Spleen (tissue), 11 donors: ENCODE results near the gene FGF19. TPM values are rescaled to one million over a fixed set of nuclear protein-coding genes. Genes with fewer than 3 reads are reported as not detected.

Source experiments
- DNase-seq: peaks from one replicate; pipeline ENCODE4 v3.0.0-alpha.2; 2020
- H3K27ac ChIP-seq, 8 donors: fragments of 200-600 bp; sonication (generic) in 7 of 8; 1 replicate in 4 of 8; 2 replicates in 4 of 8; pipeline versions ENCODE4 v1.5.0 to v1.8.0; 2016 to 2021; ENCODE audit warnings: inconsistent platforms in 4 of 8, mild to moderate bottlenecking in 4 of 8, moderate library complexity in 1 of 8
- H3K27me3 ChIP-seq, 7 donors: fragments of 200-600 bp; sonication (generic) in 6 of 7; replicated peaks in 1 of 7; 1 replicate in 4 of 7; 2 replicates in 3 of 7; pipeline versions ENCODE4 v1.5.0 to v1.8.0; 2016 to 2021; ENCODE audit warnings: inconsistent platforms in 3 of 7, mild to moderate bottlenecking in 1 of 7
- H3K36me3 ChIP-seq, 6 donors: fragments of 200-600 bp; sonication (generic) in 5 of 6; 1 replicate in 4 of 6; 2 replicates in 2 of 6; pipeline versions ENCODE4 v1.5.0 to v1.8.0; 2016 to 2021; ENCODE audit warnings: inconsistent platforms in 2 of 6
- H3K4me1 ChIP-seq, 6 donors: fragments of 200-600 bp; sonication (generic) in 5 of 6; 1 replicate in 3 of 6; 2 replicates in 3 of 6; pipeline versions ENCODE4 v1.5.0 to v1.8.0; 2016 to 2021; ENCODE audit warnings: inconsistent platforms in 3 of 6
- H3K4me3 ChIP-seq, 8 donors: fragments of 200-600 bp; sonication (generic) in 7 of 8; 1 replicate in 4 of 8; 2 replicates in 4 of 8; pipeline versions ENCODE4 v1.5.0 to v1.8.0; 2016 to 2021; ENCODE audit warnings: inconsistent platforms in 4 of 8, mild to moderate bottlenecking in 4 of 8, moderate library complexity in 2 of 8
- H3K9me3 ChIP-seq, 8 donors: fragments of 200-600 bp; sonication (generic) in 7 of 8; 1 replicate in 4 of 8; 2 replicates in 4 of 8; pipeline versions ENCODE4 v1.5.0 to v1.8.0; 2016 to 2021; ENCODE audit warnings: inconsistent platforms in 4 of 8
- POLR2A ChIP-seq, 3 donors: fragments of 450-650 bp; IDR thresholded peaks; one replicate each; pipeline ENCODE4 v1.5.1; 2017; ENCODE audit warnings: antibody characterized with exemption in 3 of 3, mild to moderate bottlenecking in 1 of 3
- POLR2AphosphoS5 ChIP-seq, 3 donors: sonication (generic); formaldehyde crosslinking; IDR thresholded peaks; one replicate each; pipeline ENCODE4 v1.5.1; 2017; ENCODE audit warnings: antibody characterized with exemption in 3 of 3
- whole genome bisulfite sequencing, 5 donors: extraction: QIAGEN DNeasy Blood & Tissue Kit in 3 of 5; methylation state at CpG; one replicate each; pipeline versions ENCODE4 v1.1.5 to v1.1.7; 2013 to 2018; 5-methylcytosine and 5-hydroxymethylcytosine counted together
- intact Hi-C: fragments of 100-400 bp; cut with DNase I; formaldehyde crosslinking; loops from one replicate; pipeline ENCODE4 v1.15.0; 2023; ENCODE audit warnings: low total_unique reads
- polyA plus RNA-seq, 3 donors: library from polyadenylated mRNA; stranded (reverse); fragments of 200-250 nt; gene quantifications; one replicate each; pipeline ENCODE4 v1.2.1, GENCODE V29; 2013
- total RNA-seq, 7 donors: library from RNA; depleted of rRNA in 3 of 7; stranded (reverse); fragments of >200 nt in 3 of 7; fragmentation: NEBNext Ultra II Directional in 4 of 7; extraction: Animal tissue kit (Norgen Biotek cat#: 25700) in 4 of 7; gene quantifications; one replicate each; pipeline versions ENCODE4 v1.1.0 to v1.2.1, GENCODE V29; 2016 to 2021
- TF ChIP-seq, protein P1 (sequence below), 11 experiments: fragments of 200-600 bp in 7 of 11; fragments of 450-650 bp in 4 of 11; sonication (generic) in 4 of 11; IDR thresholded peaks in 8 of 11; conservative IDR thresholded peaks in 3 of 11; 1 replicate in 7 of 11; 2 replicates in 4 of 11; pipeline versions ENCODE4 v1.4.0 to v1.8.0; 2016 to 2021; ENCODE audit warnings: antibody characterized with exemption in 11 of 11, inconsistent platforms in 4 of 11, mild to moderate bottlenecking in 1 of 11
- donor health status: healthy with polysubstance abuse.
- donor health status: DM: no; HTN: no; CAD: no; lungs with moderate emphysema.
- donor health status: DM: no; HTN: no; CAD: no.
- donor health status: Bipolar disorder and iron deficiency.
- donor health status: healthy.
- donor health status: DM: no; HTN: no; CAD: no.
- donor health status: DM: yes; HTN: yes; CAD: no.

FGF19 gene
- total and polyA plus RNA-seq, 10 donors, result not detected

DNA sequence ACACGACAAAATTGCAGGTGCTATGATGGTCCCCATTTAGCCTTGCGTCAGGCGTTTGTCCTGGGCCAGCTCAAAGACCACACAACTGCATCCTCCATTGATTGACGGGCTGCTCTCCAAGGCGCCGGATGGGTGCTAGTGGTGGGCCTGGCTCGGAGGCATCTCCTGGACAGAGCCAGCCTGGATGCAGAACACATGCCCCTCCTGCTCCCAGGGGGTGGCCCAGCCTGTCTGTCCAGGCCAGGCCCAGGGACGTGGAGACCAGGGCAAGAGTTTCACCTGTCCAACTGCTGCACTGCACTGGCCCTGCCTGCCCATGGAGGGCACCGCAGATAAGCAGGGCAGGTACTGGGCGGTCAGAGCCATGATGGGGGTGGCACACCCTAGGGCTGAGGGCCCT is 23.4 kb upstream of the FGF19 start:
- H3K27me3 ChIP-seq, result peaks cover 0 to 93% (median 13%) of the 10 kb centered on the region in 7 donors
- no peak overlapping the region for H3K27ac ChIP-seq
- 82 to 89% (median 86%) methylated on average over 5 to 10 of the region's 10 CpGs for WGBS, 5 donors
- TF ChIP-seq POLR2AphosphoS5 (IDR thresholded peaks at IDR 0.05), result no peak
- no peak for TF ChIP-seq POLR2A (IDR thresholded peaks at IDR 0.05)
- TF ChIP-seq, protein P1, sequence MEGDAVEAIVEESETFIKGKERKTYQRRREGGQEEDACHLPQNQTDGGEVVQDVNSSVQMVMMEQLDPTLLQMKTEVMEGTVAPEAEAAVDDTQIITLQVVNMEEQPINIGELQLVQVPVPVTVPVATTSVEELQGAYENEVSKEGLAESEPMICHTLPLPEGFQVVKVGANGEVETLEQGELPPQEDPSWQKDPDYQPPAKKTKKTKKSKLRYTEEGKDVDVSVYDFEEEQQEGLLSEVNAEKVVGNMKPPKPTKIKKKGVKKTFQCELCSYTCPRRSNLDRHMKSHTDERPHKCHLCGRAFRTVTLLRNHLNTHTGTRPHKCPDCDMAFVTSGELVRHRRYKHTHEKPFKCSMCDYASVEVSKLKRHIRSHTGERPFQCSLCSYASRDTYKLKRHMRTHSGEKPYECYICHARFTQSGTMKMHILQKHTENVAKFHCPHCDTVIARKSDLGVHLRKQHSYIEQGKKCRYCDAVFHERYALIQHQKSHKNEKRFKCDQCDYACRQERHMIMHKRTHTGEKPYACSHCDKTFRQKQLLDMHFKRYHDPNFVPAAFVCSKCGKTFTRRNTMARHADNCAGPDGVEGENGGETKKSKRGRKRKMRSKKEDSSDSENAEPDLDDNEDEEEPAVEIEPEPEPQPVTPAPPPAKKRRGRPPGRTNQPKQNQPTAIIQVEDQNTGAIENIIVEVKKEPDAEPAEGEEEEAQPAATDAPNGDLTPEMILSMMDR (IDR thresholded peaks at IDR 0.05 in 8 of 11, conservative IDR thresholded peaks at IDR 0.05 in 3 of 11), result no peak
- no peak overlapping the region for H3K4me3 ChIP-seq
- no peaks in the 10 kb centered on the region for H3K9me3 ChIP-seq
- H3K4me1 ChIP-seq, result no peaks in the 10 kb centered on the region
- H3K36me3 ChIP-seq, result no peaks in the 10 kb centered on the region
- intact Hi-C loops, result no loop called here
- DNase-seq, result no peak

DNA sequence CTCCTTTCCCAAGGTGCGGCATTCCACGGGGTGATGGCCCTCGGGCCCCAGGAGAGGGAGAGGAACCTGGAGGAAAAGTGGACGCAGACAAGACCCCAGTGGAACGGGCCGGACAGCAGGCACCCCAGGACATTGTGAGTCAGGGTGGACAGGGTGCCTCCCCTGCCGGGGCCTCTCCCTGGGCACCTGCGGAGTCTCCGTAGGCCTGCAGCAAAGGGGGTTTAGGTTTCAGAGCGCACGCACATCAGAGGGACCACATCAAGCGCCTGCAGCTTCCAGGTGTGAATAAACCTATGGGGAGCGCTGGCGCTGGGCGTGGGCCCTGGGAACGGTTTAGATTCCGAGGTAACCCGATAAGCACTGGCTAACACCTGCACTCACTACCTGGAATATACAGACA is 22.7 kb upstream of the FGF19 start:
- no peaks in the 10 kb centered on the region for H3K36me3 ChIP-seq
- H3K4me3 ChIP-seq, result no peak overlapping the region
- H3K9me3 ChIP-seq, result no peaks in the 10 kb centered on the region
- no peak overlapping the region for H3K27ac ChIP-seq
- no peaks in the 10 kb centered on the region for H3K4me1 ChIP-seq
- DNase-seq, result no peak
- intact Hi-C loops, result no loop called here
- peaks cover 0 to 93% (median 20%) of the 10 kb centered on the region in 7 donors for H3K27me3 ChIP-seq
- 49 to 62% (median 54%) methylated on average over 9 to 18 of the region's 18 CpGs for WGBS, 5 donors
- TF ChIP-seq POLR2AphosphoS5 (IDR thresholded peaks at IDR 0.05) (no peak), POLR2A (IDR thresholded peaks at IDR 0.05) (no peak)
- TF ChIP-seq, protein P1 (IDR thresholded peaks at IDR 0.05 in 8 of 11, conservative IDR thresholded peaks at IDR 0.05 in 3 of 11), result no peak

DNA sequence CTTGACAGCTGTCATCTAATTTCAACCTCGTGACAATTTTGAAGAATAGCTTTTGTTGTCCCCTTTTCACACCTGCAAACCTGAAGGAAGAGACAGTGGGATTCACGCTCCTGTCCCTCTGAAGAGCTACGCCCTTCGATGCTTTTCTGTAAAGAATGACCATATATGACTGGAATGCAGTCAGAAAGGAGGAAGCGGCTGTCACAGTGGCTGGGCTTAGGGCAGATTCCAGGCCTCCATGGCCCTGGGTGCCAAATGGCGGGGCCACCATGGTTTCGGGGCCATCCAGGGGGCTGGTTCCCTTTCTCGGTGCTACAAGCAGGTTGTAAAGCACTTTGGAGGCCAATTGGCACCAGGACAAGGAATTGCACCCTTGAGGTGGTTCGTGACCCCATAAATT is 22.2 kb upstream of the FGF19 start:
- Histone ChIP-seq H3K4me1 (no peaks in the 10 kb centered on the region), H3K27me3 (peaks cover 0 to 93% (median 23%) of the 10 kb centered on the region in 7 donors), H3K36me3 (no peaks in the 10 kb centered on the region), H3K9me3 (no peaks in the 10 kb centered on the region), H3K4me3 (no peak overlapping the region), H3K27ac (no peak overlapping the region)
- TF ChIP-seq POLR2A (IDR thresholded peaks at IDR 0.05) (no peak), POLR2AphosphoS5 (IDR thresholded peaks at IDR 0.05) (no peak)
- TF ChIP-seq, protein P1 (IDR thresholded peaks at IDR 0.05 in 8 of 11, conservative IDR thresholded peaks at IDR 0.05 in 3 of 11), result no peak
- intact Hi-C loops, result no loop called here
- 35 to 45% (median 40%) methylated on average over 7 to 9 of the region's 9 CpGs for WGBS, 5 donors
- no peak for DNase-seq

DNA sequence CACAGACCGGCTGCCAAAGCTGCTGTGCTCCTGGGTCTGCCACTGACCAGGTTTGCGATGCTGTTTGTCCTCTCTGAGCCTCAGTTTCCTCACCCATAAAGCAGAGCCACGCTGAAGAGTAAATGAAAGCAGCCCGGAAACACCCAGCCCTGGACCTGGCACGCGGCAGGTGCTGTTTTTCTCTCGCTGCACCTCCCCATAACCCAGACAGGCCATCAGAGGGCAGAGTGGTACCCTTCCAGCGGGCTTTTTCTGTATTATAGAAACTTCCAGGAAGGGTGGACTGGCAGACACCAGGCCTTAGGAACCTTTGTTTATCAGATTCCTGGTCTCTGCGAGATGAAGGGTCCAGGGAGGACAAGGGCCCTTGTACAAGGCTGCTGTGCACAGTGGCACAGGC is 17.9 kb upstream of the FGF19 start:
- WGBS, 5 donors, result 31 to 43% (median 38%) methylated on average over 9 of the region's 9 CpGs
- no peak for TF ChIP-seq POLR2A (IDR thresholded peaks at IDR 0.05)
- TF ChIP-seq, protein P1 (IDR thresholded peaks at IDR 0.05 in 8 of 11, conservative IDR thresholded peaks at IDR 0.05 in 3 of 11), result no peak
- TF ChIP-seq POLR2AphosphoS5 (IDR thresholded peaks at IDR 0.05), result no peak
- H3K27ac ChIP-seq, result no peak overlapping the region
- peaks cover 0 to 7% (median 0%) of the 10 kb centered on the region in 6 donors for H3K4me1 ChIP-seq
- no peak overlapping the region for H3K4me3 ChIP-seq
- H3K9me3 ChIP-seq, result no peaks in the 10 kb centered on the region
- H3K27me3 ChIP-seq, result peaks cover 0 to 99% (median 38%) of the 10 kb centered on the region in 7 donors
- DNase-seq, result no peak
- H3K36me3 ChIP-seq, result no peaks in the 10 kb centered on the region
- intact Hi-C loops, result no loop called here
